ENCODE measurements around the gene CPSF4L.

CPSF4L gene

GRCh38 chr17:73297934-73298861 lies 36.5 kb upstream of the CPSF4L start:
- no peak for DNase-seq (ENCODE audit: low read depth)
- TF ChIP-seq CTCF (IDR thresholded peaks at IDR 0.05; ENCODE audit: control insufficient read depth, insufficient read depth, low read depth, low read length, missing control alignments), result no peak
- H3K4me3 ChIP-seq (ENCODE audit: control insufficient read depth, low read depth, low read length), result no peak overlapping the region

GRCh38 chr17:73293480-73293911 lies 31.8 kb upstream of the CPSF4L start:
- no peak overlapping the region for H3K4me3 ChIP-seq (ENCODE audit: control insufficient read depth, low read depth, low read length)
- no peak for DNase-seq (ENCODE audit: low read depth)
- no peak for TF ChIP-seq CTCF (IDR thresholded peaks at IDR 0.05; ENCODE audit: control insufficient read depth, insufficient read depth, low read depth, low read length, missing control alignments)

- DNase-seq (ENCODE audit: low read depth), result no peak
- H3K4me3 ChIP-seq (ENCODE audit: control insufficient read depth, low read depth, low read length), result no peak overlapping the region
- TF ChIP-seq CTCF (IDR thresholded peaks at IDR 0.05; ENCODE audit: control insufficient read depth, insufficient read depth, low read depth, low read length, missing control alignments), result no peak
Measured at GRCh38 chr17:73293031-73293430, 31.4 kb upstream of the CPSF4L start.

- peak overlapping the region; percentile 8 for H3K4me3 ChIP-seq (ENCODE audit: control insufficient read depth, low read depth, low read length)
- no peak for TF ChIP-seq CTCF (IDR thresholded peaks at IDR 0.05; ENCODE audit: control insufficient read depth, insufficient read depth, low read depth, low read length, missing control alignments)
Measured at GRCh38 chr17:73292031-73292531, 30.4 kb upstream of the CPSF4L start.

GRCh38 chr17:73291260-73291801 lies 29.7 kb upstream of the CPSF4L start:
- H3K4me3 ChIP-seq (ENCODE audit: control insufficient read depth, low read depth, low read length), result no peak overlapping the region; the same call in 1 of the 2 replicates
- DNase-seq (ENCODE audit: low read depth), result no peak
- TF ChIP-seq CTCF (IDR thresholded peaks at IDR 0.05; ENCODE audit: control insufficient read depth, insufficient read depth, low read depth, low read length, missing control alignments), result no peak

More at GRCh38 chr17:73292031-73292531, 30.4 kb upstream of the CPSF4L start:
- no peak for DNase-seq (ENCODE audit: low read depth)

- no peak overlapping the region for H3K4me3 ChIP-seq (ENCODE audit: control insufficient read depth, low read depth, low read length)
- no peak for TF ChIP-seq CTCF (IDR thresholded peaks at IDR 0.05; ENCODE audit: control insufficient read depth, insufficient read depth, low read depth, low read length, missing control alignments)
- DNase-seq (ENCODE audit: low read depth), result no peak
Measured at GRCh38 chr17:73290399-73291259, 28.9 kb upstream of the CPSF4L start.
